CD14-positive monocyte (primary cell): ENCODE results near the gene MVB12B. TPM values are rescaled to one million over a fixed set of nuclear protein-coding genes. Genes with fewer than 3 reads are reported as not detected.

ENCODE experiments used
- DNase-seq, 3 donors: peaks; one replicate each; pipeline ENCODE4 v3.0.0-alpha.2; 2011 to 2022
- H2AFZ ChIP-seq: 2 replicates; pipeline ENCODE4 v1.6.0; 2012; ENCODE audit warnings: mild to moderate bottlenecking, low read depth, low read length, inconsistent platforms; ENCODE audit not compliant: insufficient read depth, poor library complexity, severe bottlenecking
- H3K27ac ChIP-seq, 2 donors: 1 replicate in 1 of 2; 2 replicates in 1 of 2; pipeline ENCODE4 v1.5.1; 2012 to 2013; ENCODE audit warnings: low read length in 2 of 2, control low read depth in 1 of 2, inconsistent platforms in 1 of 2, low read depth in 1 of 2, mild to moderate bottlenecking in 1 of 2
- H3K27me3 ChIP-seq, 2 donors: one replicate each; pipeline versions ENCODE4 v1.6.0 to v1.6.1; 2011 to 2013; ENCODE audit warnings: low read length in 2 of 2; ENCODE audit not compliant: control insufficient read depth in 2 of 2, insufficient read depth in 2 of 2
- H3K36me3 ChIP-seq, 2 donors: replicated peaks in 1 of 2; 1 replicate in 1 of 2; 2 replicates in 1 of 2; pipeline versions ENCODE4 v1.5.1 to v1.6.1; 2012 to 2013; ENCODE audit warnings: low read length in 2 of 2, control low read depth in 1 of 2, inconsistent platforms in 1 of 2, mild to moderate bottlenecking in 1 of 2; ENCODE audit not compliant: insufficient read depth in 2 of 2, control insufficient read depth in 1 of 2
- H3K4me1 ChIP-seq, 2 donors: 1 replicate in 1 of 2; 2 replicates in 1 of 2; pipeline versions ENCODE4 v1.5.1 to v1.6.1; 2012 to 2013; ENCODE audit warnings: low read length in 2 of 2, control low read depth in 1 of 2, inconsistent platforms in 1 of 2, mild to moderate bottlenecking in 1 of 2, moderate library complexity in 1 of 2; ENCODE audit not compliant: insufficient read depth in 2 of 2, control insufficient read depth in 1 of 2
- H3K4me2 ChIP-seq: replicated peaks from 2 replicates; pipeline ENCODE3; 2012; ENCODE audit warnings: low read length, moderate library complexity, mild to moderate bottlenecking; ENCODE audit not compliant: poor library complexity, severe bottlenecking; ENCODE audit errors: extremely low read depth
- H3K4me3 ChIP-seq, 3 experiments: fragments of 200-600 bp in 1 of 3; sonication (generic) in 1 of 3; replicated peaks in 1 of 3; 1 replicate in 2 of 3; 2 replicates in 1 of 3; pipeline ENCODE4 v1.5.1; 2011 to 2013; ENCODE audit warnings: low read length in 3 of 3, mild to moderate bottlenecking in 3 of 3, control low read depth in 2 of 3, low read depth in 2 of 3, inconsistent platforms in 1 of 3, moderate library complexity in 1 of 3
- H3K79me2 ChIP-seq: 2 replicates; pipeline ENCODE4 v1.6.0; 2012; ENCODE audit warnings: mild to moderate bottlenecking, control low read depth, inconsistent platforms, low read length, moderate library complexity; ENCODE audit not compliant: insufficient read depth
- H3K9ac ChIP-seq: 2 replicates; pipeline ENCODE4 v1.6.0; 2017; ENCODE audit warnings: low read length, mild to moderate bottlenecking; ENCODE audit not compliant: insufficient read depth, poor library complexity, severe bottlenecking
- H3K9me3 ChIP-seq, 2 donors: replicated peaks in 1 of 2; 1 replicate in 1 of 2; 2 replicates in 1 of 2; pipeline versions ENCODE4 v1.5.1 to v1.6.1; 2012 to 2013; ENCODE audit warnings: low read length in 2 of 2, control low read depth in 1 of 2; ENCODE audit not compliant: control insufficient read depth in 1 of 2, insufficient read depth in 1 of 2
- H4K20me1 ChIP-seq: 2 replicates; pipeline ENCODE4 v1.6.0; 2012; ENCODE audit warnings: mild to moderate bottlenecking, low read length, control low read depth, moderate library complexity; ENCODE audit not compliant: insufficient read depth
- H3K27ac Mint-ChIP-seq, 7 donors: one replicate each; pipeline ENCODE4 v1.8.0; 2020; ENCODE audit warnings: mild to moderate bottlenecking in 7 of 7, mixed read lengths in 7 of 7, moderate library complexity in 6 of 7, inconsistent platforms in 2 of 7
- H3K27me3 Mint-ChIP-seq, 3 donors: one replicate each; pipeline ENCODE4 v1.8.0; 2021 to 2022; ENCODE audit warnings: low read depth in 3 of 3, mild to moderate bottlenecking in 3 of 3, mixed read lengths in 3 of 3, moderate library complexity in 3 of 3, inconsistent platforms in 1 of 3
- H3K36me3 Mint-ChIP-seq, 2 donors: one replicate each; pipeline ENCODE4 v1.8.0; 2020; ENCODE audit warnings: mixed read lengths in 2 of 2, inconsistent platforms in 1 of 2, mild to moderate bottlenecking in 1 of 2
- H3K4me1 Mint-ChIP-seq: one replicate; pipeline ENCODE4 v1.8.0; 2020; ENCODE audit warnings: mild to moderate bottlenecking, mixed read lengths
- H3K4me3 Mint-ChIP-seq, 2 donors: one replicate each; pipeline ENCODE4 v1.8.0; 2020; ENCODE audit warnings: mild to moderate bottlenecking in 2 of 2, mixed read lengths in 2 of 2, moderate library complexity in 1 of 2
- H3K9me3 Mint-ChIP-seq, 7 donors: one replicate each; pipeline ENCODE4 v1.8.0; 2020 to 2022; ENCODE audit warnings: mixed read lengths in 7 of 7, mild to moderate bottlenecking in 6 of 7, moderate library complexity in 6 of 7, inconsistent platforms in 2 of 7
- WGBS: methylation state at CpG from one replicate; pipeline ENCODE4 v1.1.5; 2013; ENCODE audit warnings: missing lambda C conversion rate; ENCODE audit not compliant: insufficient coverage; 5-methylcytosine and 5-hydroxymethylcytosine counted together
- intact Hi-C, 2 donors: fragments of 100-400 bp; cut with micrococcal nuclease; formaldehyde crosslinking; loops; one replicate each; pipeline versions ENCODE4 v1.15.0 to v1.15.1; 2023
- polyA plus RNA-seq, 3 donors: library from polyadenylated mRNA; depleted of rRNA in 1 of 3; unstranded in 2 of 3; stranded (reverse) in 1 of 3; fragments of 300-500 nt in 2 of 3; fragments of >200 nt in 1 of 3; fragmentation: Illumina TruSeq in 2 of 3; gene quantifications; 1 replicate in 2 of 3; 2 replicates in 1 of 3; pipeline ENCODE4 v1.2.3, GENCODE V29; 2012 to 2021
- TF ChIP-seq, protein P1 (sequence below): fragments of 200-600 bp; IDR thresholded peaks from one replicate; pipeline ENCODE4 v1.8.0; 2022; ENCODE audit warnings: antibody characterized with exemption, mild to moderate bottlenecking

MVB12B gene
- polyA plus RNA-seq, 3 donors: 2.8 to 8.1 (median 3.5) TPM

DNA sequence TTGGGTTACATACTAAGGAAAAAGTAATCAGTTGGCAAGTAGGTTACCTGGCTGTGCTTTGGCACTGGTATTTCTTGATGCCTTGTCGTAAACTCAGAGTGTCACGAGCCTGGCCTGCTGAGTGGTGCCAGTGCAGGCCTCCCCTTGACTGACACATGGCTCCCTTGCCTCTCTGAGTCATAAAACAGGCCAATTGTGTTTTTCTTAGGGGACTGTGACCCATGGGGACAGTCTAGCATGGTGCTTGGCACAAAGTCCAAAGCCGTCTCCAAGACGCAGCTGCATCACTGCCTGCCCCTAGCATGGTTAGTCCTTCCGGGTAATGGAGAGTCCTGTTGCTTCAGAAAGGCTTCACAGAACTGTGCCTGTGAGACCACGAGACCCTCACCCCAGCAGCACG is 132.5 kb downstream of the MVB12B start:
- peaks cover 0 to 4% of the 10 kb centered on the region in 2 donors for H3K4me1 ChIP-seq
- no peaks in the 10 kb centered on the region for H4K20me1 ChIP-seq
- H3K4me3 ChIP-seq: no peak overlapping the region
- WGBS: 96% methylated on average over 7 of the region's 7 CpGs
- H3K4me2 ChIP-seq: no peak overlapping the region
- H3K36me3 Mint-ChIP-seq: peaks cover 24 to 41% of the 10 kb centered on the region in 2 donors
- no peaks in the 10 kb centered on the region for H3K9me3 ChIP-seq
- H3K4me3 Mint-ChIP-seq: no peak overlapping the region
- H3K27ac ChIP-seq: no peak overlapping the region
- TF ChIP-seq, protein P1, sequence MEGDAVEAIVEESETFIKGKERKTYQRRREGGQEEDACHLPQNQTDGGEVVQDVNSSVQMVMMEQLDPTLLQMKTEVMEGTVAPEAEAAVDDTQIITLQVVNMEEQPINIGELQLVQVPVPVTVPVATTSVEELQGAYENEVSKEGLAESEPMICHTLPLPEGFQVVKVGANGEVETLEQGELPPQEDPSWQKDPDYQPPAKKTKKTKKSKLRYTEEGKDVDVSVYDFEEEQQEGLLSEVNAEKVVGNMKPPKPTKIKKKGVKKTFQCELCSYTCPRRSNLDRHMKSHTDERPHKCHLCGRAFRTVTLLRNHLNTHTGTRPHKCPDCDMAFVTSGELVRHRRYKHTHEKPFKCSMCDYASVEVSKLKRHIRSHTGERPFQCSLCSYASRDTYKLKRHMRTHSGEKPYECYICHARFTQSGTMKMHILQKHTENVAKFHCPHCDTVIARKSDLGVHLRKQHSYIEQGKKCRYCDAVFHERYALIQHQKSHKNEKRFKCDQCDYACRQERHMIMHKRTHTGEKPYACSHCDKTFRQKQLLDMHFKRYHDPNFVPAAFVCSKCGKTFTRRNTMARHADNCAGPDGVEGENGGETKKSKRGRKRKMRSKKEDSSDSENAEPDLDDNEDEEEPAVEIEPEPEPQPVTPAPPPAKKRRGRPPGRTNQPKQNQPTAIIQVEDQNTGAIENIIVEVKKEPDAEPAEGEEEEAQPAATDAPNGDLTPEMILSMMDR: no peak
- H3K9ac ChIP-seq: no peak overlapping the region
- H3K36me3 ChIP-seq: no peaks in the 10 kb centered on the region
- intact Hi-C loops: no loop called here
- no peaks in the 10 kb centered on the region for H3K9me3 Mint-ChIP-seq
- no peak for DNase-seq
- peaks cover 7% of the 10 kb centered on the region for H3K4me1 Mint-ChIP-seq
- H3K27me3 Mint-ChIP-seq: peaks cover 0 to 2% (median 0%) of the 10 kb centered on the region in 3 donors
- no peak overlapping the region for H2AFZ ChIP-seq
- H3K27me3 ChIP-seq: no peaks in the 10 kb centered on the region
- no peaks in the 10 kb centered on the region for H3K79me2 ChIP-seq
- H3K27ac Mint-ChIP-seq: no peak overlapping the region

DNA sequence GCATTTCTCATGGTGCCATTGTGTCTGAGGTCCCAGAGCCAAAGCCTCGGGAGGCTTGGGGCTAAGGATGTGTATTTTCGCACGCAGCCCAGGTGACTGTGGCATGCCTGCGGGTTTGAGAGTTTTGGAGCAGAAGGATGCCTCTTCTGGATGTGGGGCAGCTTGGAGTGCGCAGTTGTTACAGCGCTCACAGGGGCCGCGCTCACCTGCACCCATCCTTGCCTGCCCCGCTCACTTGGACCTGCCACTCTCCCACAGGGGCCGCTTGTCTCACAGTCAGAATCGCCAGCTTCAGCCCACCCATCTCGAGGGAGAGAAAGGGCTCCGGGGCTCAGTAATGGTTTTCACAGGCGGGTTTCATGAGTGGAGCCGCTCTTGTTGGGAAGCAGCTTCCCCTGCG is 132.9 kb downstream of the MVB12B start:
- Histone ChIP-seq H3K79me2 (no peaks in the 10 kb centered on the region), H3K27ac (no peak overlapping the region), H3K4me2 (no peak overlapping the region), H3K27me3 (no peaks in the 10 kb centered on the region), H4K20me1 (no peaks in the 10 kb centered on the region), H3K4me3 (no peak overlapping the region), H2AFZ (no peak overlapping the region), H3K4me1 (peaks cover 0 to 4% of the 10 kb centered on the region in 2 donors), H3K9ac (no peak overlapping the region), H3K9me3 (no peaks in the 10 kb centered on the region), H3K36me3 (no peaks in the 10 kb centered on the region)
- no peak overlapping the region for H3K4me3 Mint-ChIP-seq
- H3K36me3 Mint-ChIP-seq: peaks cover 24 to 38% of the 10 kb centered on the region in 2 donors
- no peak overlapping the region for H3K27ac Mint-ChIP-seq
- peaks cover 9% of the 10 kb centered on the region for H3K4me1 Mint-ChIP-seq
- intact Hi-C loops: no loop called here
- no peaks in the 10 kb centered on the region for H3K9me3 Mint-ChIP-seq
- WGBS: 98% methylated on average over 9 of the region's 16 CpGs
- TF ChIP-seq, protein P1: no peak
- peaks cover 0 to 2% (median 0%) of the 10 kb centered on the region in 3 donors for H3K27me3 Mint-ChIP-seq
- DNase-seq: no peak
